Epithelial cell of proximal tubule (primary cell): ENCODE measurements around the gene C10orf90. TPM values are rescaled to one million over a fixed set of nuclear protein-coding genes. Genes with fewer than 3 reads are reported as not detected.

ENCODE experiments used
- DNase-seq: peaks from one replicate; pipeline ENCODE4 v3.0.0-alpha.2; 2011; ENCODE audit warnings: low read depth
- H3K4me3 ChIP-seq: 2 replicates; pipeline ENCODE4 v1.5.1; 2011; ENCODE audit warnings: low read depth, mild to moderate bottlenecking, low read length
- CTCF ChIP-seq: conservative IDR thresholded peaks from 2 replicates; pipeline ENCODE4 v1.5.1; 2012; ENCODE audit warnings: low read depth, mild to moderate bottlenecking, low read length
- total RNA-seq: library from RNA; depleted of rRNA; stranded (reverse); fragments of >200 nt; gene quantifications from 2 replicates; pipeline ENCODE4 v1.2.3, GENCODE V29; 2015

Gene C10orf90
- total RNA-seq, 1 donor from 2014 or later: not detected

GRCh38 chr10:126674741-126675515, 4.4 kb upstream of the C10orf90 start:
- TF ChIP-seq CTCF: no peak
- DNase-seq: no peak
- no peak overlapping the region for H3K4me3 ChIP-seq

- no peak for DNase-seq
- TF ChIP-seq CTCF: no peak
- H3K4me3 ChIP-seq: no peak overlapping the region
Observed at GRCh38 chr10:126673565-126673964, 3.1 kb upstream of the C10orf90 start.

- no peak for DNase-seq
- TF ChIP-seq CTCF: no peak
- no peak overlapping the region for H3K4me3 ChIP-seq
Observed at GRCh38 chr10:126671402-126671975, 996 bp upstream of the C10orf90 start.

- no peak for TF ChIP-seq CTCF
- no peak overlapping the region for H3K4me3 ChIP-seq
Observed at GRCh38 chr10:126670895-126671261, 385 bp upstream of the C10orf90 start.

GRCh38 chr10:126669168-126669567, 1.3 kb downstream of the C10orf90 start:
- TF ChIP-seq CTCF: no peak
- H3K4me3 ChIP-seq: no peak overlapping the region
- DNase-seq: no peak

More at GRCh38 chr10:126670895-126671261, 385 bp upstream of the C10orf90 start:
- no peak for DNase-seq

- DNase-seq: no peak
- no peak for TF ChIP-seq CTCF
- no peak overlapping the region for H3K4me3 ChIP-seq
Observed at GRCh38 chr10:126668505-126668904, 2.0 kb downstream of the C10orf90 start.

- no peak overlapping the region for H3K4me3 ChIP-seq
- no peak for DNase-seq
- TF ChIP-seq CTCF: no peak
Observed at GRCh38 chr10:126667568-126667967, 2.9 kb downstream of the C10orf90 start.
